Measurements from ENCODE around the gene KCNJ3. TPM values are rescaled to one million over a fixed set of nuclear protein-coding genes. Genes with fewer than 3 reads are reported as not detected.

KCNJ3 gene
- total RNA-seq, 1 experiment from 2014 or later, result 0.21 TPM

DNA sequence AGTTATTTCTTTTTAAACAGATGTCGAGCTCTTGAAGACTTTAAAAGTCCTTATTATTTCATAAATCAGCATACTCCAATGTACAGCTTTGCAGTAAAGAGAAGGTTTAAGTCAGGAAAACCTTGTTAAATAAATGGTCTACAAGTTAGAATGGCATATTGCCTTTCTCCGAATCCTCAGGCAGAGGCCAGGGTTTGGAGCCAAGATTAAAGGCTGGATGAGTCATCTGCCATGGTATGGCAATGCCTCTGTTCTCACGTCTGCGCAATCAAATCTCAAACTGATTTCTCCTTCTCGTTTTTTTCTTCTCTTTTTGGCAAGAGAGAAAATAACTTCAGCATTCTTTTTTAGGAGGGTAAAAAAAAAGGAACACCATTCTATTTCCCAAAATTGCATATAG lies 5.6 kb upstream of the KCNJ3 start:
- intact Hi-C loops (cut with micrococcal nuclease; ENCODE audit: unreplicated experiment), result no loop called here
- Histone ChIP-seq H3K36me3 (ENCODE audit: control insufficient read depth, insufficient read depth, low read length) (no peaks in the 10 kb centered on the region), H3K4me3 (ENCODE audit: low read depth in 2 of 2, low read length in 2 of 2) (no peak overlapping the region), H3K4me1 (ENCODE audit: control insufficient read depth, insufficient read depth, low read length) (no peaks in the 10 kb centered on the region), H3K27ac (ENCODE audit: low read length) (no peak overlapping the region), H3K27me3 (ENCODE audit: control insufficient read depth, insufficient read depth, low read length) (0 out of 2 replicates have a peak, but pooled peaks cover 4% of the 10 kb centered on the region), H3K9me3 (ENCODE audit: control insufficient read depth, insufficient read depth, low read depth, low read length) (no peaks in the 10 kb centered on the region)
- TF ChIP-seq, protein P1, sequence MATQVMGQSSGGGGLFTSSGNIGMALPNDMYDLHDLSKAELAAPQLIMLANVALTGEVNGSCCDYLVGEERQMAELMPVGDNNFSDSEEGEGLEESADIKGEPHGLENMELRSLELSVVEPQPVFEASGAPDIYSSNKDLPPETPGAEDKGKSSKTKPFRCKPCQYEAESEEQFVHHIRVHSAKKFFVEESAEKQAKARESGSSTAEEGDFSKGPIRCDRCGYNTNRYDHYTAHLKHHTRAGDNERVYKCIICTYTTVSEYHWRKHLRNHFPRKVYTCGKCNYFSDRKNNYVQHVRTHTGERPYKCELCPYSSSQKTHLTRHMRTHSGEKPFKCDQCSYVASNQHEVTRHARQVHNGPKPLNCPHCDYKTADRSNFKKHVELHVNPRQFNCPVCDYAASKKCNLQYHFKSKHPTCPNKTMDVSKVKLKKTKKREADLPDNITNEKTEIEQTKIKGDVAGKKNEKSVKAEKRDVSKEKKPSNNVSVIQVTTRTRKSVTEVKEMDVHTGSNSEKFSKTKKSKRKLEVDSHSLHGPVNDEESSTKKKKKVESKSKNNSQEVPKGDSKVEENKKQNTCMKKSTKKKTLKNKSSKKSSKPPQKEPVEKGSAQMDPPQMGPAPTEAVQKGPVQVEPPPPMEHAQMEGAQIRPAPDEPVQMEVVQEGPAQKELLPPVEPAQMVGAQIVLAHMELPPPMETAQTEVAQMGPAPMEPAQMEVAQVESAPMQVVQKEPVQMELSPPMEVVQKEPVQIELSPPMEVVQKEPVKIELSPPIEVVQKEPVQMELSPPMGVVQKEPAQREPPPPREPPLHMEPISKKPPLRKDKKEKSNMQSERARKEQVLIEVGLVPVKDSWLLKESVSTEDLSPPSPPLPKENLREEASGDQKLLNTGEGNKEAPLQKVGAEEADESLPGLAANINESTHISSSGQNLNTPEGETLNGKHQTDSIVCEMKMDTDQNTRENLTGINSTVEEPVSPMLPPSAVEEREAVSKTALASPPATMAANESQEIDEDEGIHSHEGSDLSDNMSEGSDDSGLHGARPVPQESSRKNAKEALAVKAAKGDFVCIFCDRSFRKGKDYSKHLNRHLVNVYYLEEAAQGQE (IDR thresholded peaks at IDR 0.05; ENCODE audit: insufficient read depth in 1 of 2, low read depth in 2 of 2, low read length in 1 of 2), result no peak
- no peak for TF ChIP-seq POLR2AphosphoS5 (IDR thresholded peaks at IDR 0.05; ENCODE audit: low read depth, low read length)
- no peak for TF ChIP-seq TCF7L2 (IDR thresholded peaks at IDR 0.05; ENCODE audit: low read depth, low read length)
- TF ChIP-seq, protein P2, sequence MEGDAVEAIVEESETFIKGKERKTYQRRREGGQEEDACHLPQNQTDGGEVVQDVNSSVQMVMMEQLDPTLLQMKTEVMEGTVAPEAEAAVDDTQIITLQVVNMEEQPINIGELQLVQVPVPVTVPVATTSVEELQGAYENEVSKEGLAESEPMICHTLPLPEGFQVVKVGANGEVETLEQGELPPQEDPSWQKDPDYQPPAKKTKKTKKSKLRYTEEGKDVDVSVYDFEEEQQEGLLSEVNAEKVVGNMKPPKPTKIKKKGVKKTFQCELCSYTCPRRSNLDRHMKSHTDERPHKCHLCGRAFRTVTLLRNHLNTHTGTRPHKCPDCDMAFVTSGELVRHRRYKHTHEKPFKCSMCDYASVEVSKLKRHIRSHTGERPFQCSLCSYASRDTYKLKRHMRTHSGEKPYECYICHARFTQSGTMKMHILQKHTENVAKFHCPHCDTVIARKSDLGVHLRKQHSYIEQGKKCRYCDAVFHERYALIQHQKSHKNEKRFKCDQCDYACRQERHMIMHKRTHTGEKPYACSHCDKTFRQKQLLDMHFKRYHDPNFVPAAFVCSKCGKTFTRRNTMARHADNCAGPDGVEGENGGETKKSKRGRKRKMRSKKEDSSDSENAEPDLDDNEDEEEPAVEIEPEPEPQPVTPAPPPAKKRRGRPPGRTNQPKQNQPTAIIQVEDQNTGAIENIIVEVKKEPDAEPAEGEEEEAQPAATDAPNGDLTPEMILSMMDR (IDR thresholded peaks at IDR 0.05), result no peak
- TF ChIP-seq SIN3A (IDR thresholded peaks at IDR 0.05; ENCODE audit: borderline replicate concordance, insufficient read depth, low read depth, low read length), result no peak
- POLR2A ChIA-PET, result no interaction called here
- no TSS peak for BruUV-seq (replicated peaks)
- DNase-seq (ENCODE audit: low read depth, low spot score) (no peak), ATAC-seq (no peak)
- CTCF ChIA-PET, result no interaction called here
- in situ Hi-C loops (cut with HindIII; ENCODE audit: low pct_unique_long_range_greater_than_20kb, low sequenced_read_pairs), result no loop called here

DNA sequence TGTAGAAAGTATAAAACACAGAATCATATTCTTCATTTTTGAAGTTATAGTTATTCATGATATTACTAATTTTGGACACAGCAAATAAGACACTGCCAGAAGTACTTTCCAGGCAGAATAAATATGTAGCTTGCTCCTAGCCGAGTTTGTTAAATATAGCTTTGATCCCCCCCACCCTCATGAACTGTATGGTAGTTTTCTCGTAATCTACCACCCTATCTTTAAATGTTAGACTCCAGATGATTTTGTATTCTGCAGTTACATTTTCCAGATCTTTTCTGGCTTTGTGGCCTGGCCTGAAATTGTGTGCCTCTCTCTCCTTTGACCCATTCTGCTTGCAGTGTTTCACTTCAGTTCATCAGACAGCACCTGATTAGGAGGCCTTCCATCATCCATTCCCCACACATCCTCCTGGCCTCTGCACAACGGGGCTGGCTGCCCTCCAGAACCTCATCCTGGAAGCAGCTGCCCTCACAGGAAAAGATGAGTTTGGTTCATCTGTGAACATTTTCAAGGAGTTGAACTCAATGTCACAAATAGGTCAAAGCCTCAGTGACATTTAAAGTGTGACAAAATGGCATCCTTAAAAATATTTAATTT lies 4.7 kb upstream of the KCNJ3 start:
- POLR2A ChIA-PET, result no interaction called here

More for the DNA sequence above, 4.7 kb upstream of the KCNJ3 start:
- H3K27me3 ChIP-seq (ENCODE audit: control insufficient read depth, insufficient read depth, low read length), result 0 out of 2 replicates have a peak, but pooled peaks cover 4% of the 10 kb centered on the region
- H3K4me3 ChIP-seq (ENCODE audit: low read depth in 2 of 2, low read length in 2 of 2), result no peak overlapping the region
- DNase-seq (ENCODE audit: low read depth, low spot score), result no peak
- TF ChIP-seq SIN3A (IDR thresholded peaks at IDR 0.05; ENCODE audit: borderline replicate concordance, insufficient read depth, low read depth, low read length) (no peak), TCF7L2 (IDR thresholded peaks at IDR 0.05; ENCODE audit: low read depth, low read length) (no peak), POLR2AphosphoS5 (IDR thresholded peaks at IDR 0.05; ENCODE audit: low read depth, low read length) (no peak)
- TF ChIP-seq, protein P1 (IDR thresholded peaks at IDR 0.05; ENCODE audit: insufficient read depth in 1 of 2, low read depth in 2 of 2, low read length in 1 of 2), result no peak
- TF ChIP-seq, protein P2 (IDR thresholded peaks at IDR 0.05), result no peak
- H3K4me1 ChIP-seq (ENCODE audit: control insufficient read depth, insufficient read depth, low read length), result no peaks in the 10 kb centered on the region
- H3K36me3 ChIP-seq (ENCODE audit: control insufficient read depth, insufficient read depth, low read length), result no peaks in the 10 kb centered on the region
- in situ Hi-C loops (cut with HindIII; ENCODE audit: low pct_unique_long_range_greater_than_20kb, low sequenced_read_pairs), result no loop called here
- CTCF ChIA-PET, result no interaction called here
- H3K9me3 ChIP-seq (ENCODE audit: control insufficient read depth, insufficient read depth, low read depth, low read length), result no peaks in the 10 kb centered on the region
- no TSS peak for BruUV-seq (replicated peaks)
- no peak for ATAC-seq
- no peak overlapping the region for H3K27ac ChIP-seq (ENCODE audit: low read length)
- intact Hi-C loops (cut with micrococcal nuclease; ENCODE audit: unreplicated experiment), result no loop called here
